Tibial nerve (tissue), 4 donors: Measurements from ENCODE around the gene MEF2A. TPM values are rescaled to one million over a fixed set of nuclear protein-coding genes. Genes with fewer than 3 reads are reported as not detected.

Source experiments
- DNase-seq, 2 donors: peaks; one replicate each; pipeline ENCODE4 v3.0.0-alpha.2; 2019; ENCODE audit warnings: low spot score in 2 of 2
- H3K27ac ChIP-seq, 4 donors: fragments of 200-600 bp; sonication (generic) in 3 of 4; one replicate each; pipeline ENCODE4 v1.5.1; 2017 to 2019; ENCODE audit warnings: mild to moderate bottlenecking in 1 of 4
- H3K27me3 ChIP-seq, 2 donors: fragments of 200-600 bp; sonication (generic) in 1 of 2; one replicate each; pipeline versions ENCODE4 v1.5.1 to v1.6.0; 2017 to 2019
- H3K36me3 ChIP-seq, 3 donors: fragments of 200-600 bp; sonication (generic); one replicate each; pipeline ENCODE4 v1.5.1; 2018 to 2019
- H3K4me1 ChIP-seq, 4 donors: fragments of 200-600 bp; sonication (generic) in 3 of 4; one replicate each; pipeline ENCODE4 v1.5.1; 2017 to 2019
- H3K4me3 ChIP-seq, 4 donors: fragments of 200-600 bp; sonication (generic) in 3 of 4; one replicate each; pipeline ENCODE4 v1.5.1; 2017 to 2019; ENCODE audit warnings: mild to moderate bottlenecking in 1 of 4, moderate library complexity in 1 of 4
- H3K9me3 ChIP-seq, 4 donors: fragments of 200-600 bp; sonication (generic) in 3 of 4; one replicate each; pipeline ENCODE4 v1.5.1; 2017 to 2019
- EP300 ChIP-seq, 2 donors: sonication (generic); formaldehyde crosslinking; IDR thresholded peaks; one replicate each; pipeline ENCODE4 v1.6.1; 2017; ENCODE audit warnings: antibody characterized with exemption in 2 of 2, mild to moderate bottlenecking in 1 of 2
- POLR2A ChIP-seq, 2 donors: fragments of 450-650 bp; IDR thresholded peaks; one replicate each; pipeline ENCODE4 v1.6.1; 2017; ENCODE audit warnings: antibody characterized with exemption in 2 of 2, mild to moderate bottlenecking in 2 of 2, moderate library complexity in 2 of 2
- WGBS, 2 donors: methylation state at CpG; one replicate each; pipeline ENCODE4 v1.1.5; 2018; 5-methylcytosine and 5-hydroxymethylcytosine counted together
- total RNA-seq, 4 donors: library from RNA; depleted of rRNA; stranded (reverse); fragments of >200 nt; gene quantifications; one replicate each; pipeline ENCODE4 v1.1.0, GENCODE V29; 2016
- TF ChIP-seq, protein P1 (sequence below), 5 experiments: fragments of 200-600 bp in 3 of 5; fragments of 450-650 bp in 2 of 5; sonication (generic) in 3 of 5; IDR thresholded peaks; one replicate each; pipeline ENCODE4 v1.5.1; 2016 to 2019; ENCODE audit warnings: antibody characterized with exemption in 5 of 5, mild to moderate bottlenecking in 3 of 5, moderate library complexity in 2 of 5

The MEF2A gene
- total RNA-seq, 4 donors from 2014 or later = 45.5 to 66.3 (median 55.8) TPM

DNA sequence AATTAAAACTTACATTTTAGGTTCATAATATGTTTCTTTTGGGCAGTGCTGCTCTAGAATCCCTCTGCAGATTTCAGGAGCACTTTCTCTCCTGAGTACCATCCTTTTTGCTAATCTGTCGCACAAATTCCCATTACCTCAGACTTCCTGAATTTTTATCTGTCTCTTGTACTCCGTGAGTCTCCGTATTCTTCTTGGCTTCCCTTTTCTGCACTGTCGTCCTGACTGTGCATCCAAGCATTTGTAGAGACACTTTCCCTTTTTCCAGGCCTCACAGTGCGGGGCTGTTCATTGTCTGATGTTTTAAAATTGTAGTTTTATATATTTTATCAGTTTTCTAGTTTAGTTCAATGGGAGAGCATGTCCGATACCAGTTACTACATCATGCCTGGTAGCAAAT lies 27.3 kb downstream of the MEF2A start:
- DNase-seq = no peak
- H3K4me1 ChIP-seq = peaks cover 0 to 29% (median 0%) of the 10 kb centered on the region in 4 donors
- 80 to 85% methylated on average over 6 of the region's 6 CpGs for WGBS, 2 donors
- peaks cover 0 to 5% (median 0%) of the 10 kb centered on the region in 4 donors for H3K9me3 ChIP-seq
- no peaks in the 10 kb centered on the region for H3K27me3 ChIP-seq
- H3K4me3 ChIP-seq = no peak overlapping the region
- H3K36me3 ChIP-seq = peaks cover 0 to 4% (median 0%) of the 10 kb centered on the region in 3 donors
- no peak overlapping the region for H3K27ac ChIP-seq
- TF ChIP-seq POLR2A (IDR thresholded peaks at IDR 0.05) (no peak), EP300 (IDR thresholded peaks at IDR 0.05) (no peak)
- TF ChIP-seq, protein P1, sequence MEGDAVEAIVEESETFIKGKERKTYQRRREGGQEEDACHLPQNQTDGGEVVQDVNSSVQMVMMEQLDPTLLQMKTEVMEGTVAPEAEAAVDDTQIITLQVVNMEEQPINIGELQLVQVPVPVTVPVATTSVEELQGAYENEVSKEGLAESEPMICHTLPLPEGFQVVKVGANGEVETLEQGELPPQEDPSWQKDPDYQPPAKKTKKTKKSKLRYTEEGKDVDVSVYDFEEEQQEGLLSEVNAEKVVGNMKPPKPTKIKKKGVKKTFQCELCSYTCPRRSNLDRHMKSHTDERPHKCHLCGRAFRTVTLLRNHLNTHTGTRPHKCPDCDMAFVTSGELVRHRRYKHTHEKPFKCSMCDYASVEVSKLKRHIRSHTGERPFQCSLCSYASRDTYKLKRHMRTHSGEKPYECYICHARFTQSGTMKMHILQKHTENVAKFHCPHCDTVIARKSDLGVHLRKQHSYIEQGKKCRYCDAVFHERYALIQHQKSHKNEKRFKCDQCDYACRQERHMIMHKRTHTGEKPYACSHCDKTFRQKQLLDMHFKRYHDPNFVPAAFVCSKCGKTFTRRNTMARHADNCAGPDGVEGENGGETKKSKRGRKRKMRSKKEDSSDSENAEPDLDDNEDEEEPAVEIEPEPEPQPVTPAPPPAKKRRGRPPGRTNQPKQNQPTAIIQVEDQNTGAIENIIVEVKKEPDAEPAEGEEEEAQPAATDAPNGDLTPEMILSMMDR (IDR thresholded peaks at IDR 0.05) = no peak

DNA sequence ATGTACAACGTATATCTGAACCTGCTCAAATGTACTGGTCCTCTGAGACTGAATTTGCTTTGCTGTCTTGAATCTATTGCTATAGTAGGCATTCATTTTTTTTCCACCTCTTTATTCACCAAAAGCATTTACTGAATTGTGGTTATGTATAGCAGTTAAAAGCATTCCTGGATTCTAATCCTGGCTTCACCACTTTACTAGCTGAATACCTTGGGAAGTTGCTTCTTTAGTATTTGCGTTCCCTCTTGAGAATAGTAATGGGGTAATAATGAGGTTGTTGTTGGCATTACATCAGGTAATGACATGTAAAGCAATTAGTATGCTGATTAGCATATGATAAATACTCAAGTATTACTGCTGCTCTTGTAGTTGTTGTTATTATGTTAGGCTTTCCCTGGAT lies 29.1 kb downstream of the MEF2A start:
- DNase-seq = no peak
- Histone ChIP-seq H3K4me3 (no peak overlapping the region), H3K4me1 (peaks cover 0 to 29% (median 0%) of the 10 kb centered on the region in 4 donors), H3K27ac (no peak overlapping the region), H3K36me3 (peaks cover 0 to 5% (median 0%) of the 10 kb centered on the region in 3 donors), H3K9me3 (no peaks in the 10 kb centered on the region), H3K27me3 (no peaks in the 10 kb centered on the region)
- 91 to 95% methylated on average over 2 of the region's 2 CpGs for WGBS, 2 donors
- TF ChIP-seq, protein P1 (IDR thresholded peaks at IDR 0.05) = no peak
- TF ChIP-seq POLR2A (IDR thresholded peaks at IDR 0.05) = no peak

DNA sequence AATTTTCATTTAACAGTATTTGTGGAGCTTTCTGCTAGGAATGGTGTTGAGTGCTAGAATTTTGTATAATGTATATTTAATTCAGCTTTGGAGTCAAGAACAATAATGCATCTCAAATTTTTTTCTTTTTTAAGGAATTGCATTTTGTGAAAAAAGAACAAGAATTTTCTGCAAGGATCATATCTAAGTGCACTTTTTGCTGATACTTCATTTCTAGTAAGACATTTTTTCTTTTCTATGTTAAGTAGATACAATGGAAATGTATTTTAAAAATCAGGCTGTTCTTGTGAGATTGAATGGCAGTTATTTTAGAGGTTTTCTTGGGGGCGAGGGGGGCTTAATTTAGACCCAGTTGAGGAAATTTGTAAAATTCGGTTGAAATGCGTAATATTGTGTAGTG lies 32.5 kb downstream of the MEF2A start:
- WGBS, 2 donors = 96 to 99% methylated on average over 3 of the region's 3 CpGs
- no peak for DNase-seq
- no peaks in the 10 kb centered on the region for H3K27me3 ChIP-seq
- H3K36me3 ChIP-seq = peaks cover 0 to 13% (median 0%) of the 10 kb centered on the region in 3 donors
- TF ChIP-seq EP300 (IDR thresholded peaks at IDR 0.05) (no peak), POLR2A (IDR thresholded peaks at IDR 0.05) (no peak)
- TF ChIP-seq, protein P1 (IDR thresholded peaks at IDR 0.05) = no peak
- H3K9me3 ChIP-seq = peaks cover 0 to 4% (median 0%) of the 10 kb centered on the region in 4 donors
- H3K27ac ChIP-seq = no peak overlapping the region
- H3K4me3 ChIP-seq = no peak overlapping the region
- peaks cover 0 to 31% (median 0%) of the 10 kb centered on the region in 4 donors for H3K4me1 ChIP-seq

DNA sequence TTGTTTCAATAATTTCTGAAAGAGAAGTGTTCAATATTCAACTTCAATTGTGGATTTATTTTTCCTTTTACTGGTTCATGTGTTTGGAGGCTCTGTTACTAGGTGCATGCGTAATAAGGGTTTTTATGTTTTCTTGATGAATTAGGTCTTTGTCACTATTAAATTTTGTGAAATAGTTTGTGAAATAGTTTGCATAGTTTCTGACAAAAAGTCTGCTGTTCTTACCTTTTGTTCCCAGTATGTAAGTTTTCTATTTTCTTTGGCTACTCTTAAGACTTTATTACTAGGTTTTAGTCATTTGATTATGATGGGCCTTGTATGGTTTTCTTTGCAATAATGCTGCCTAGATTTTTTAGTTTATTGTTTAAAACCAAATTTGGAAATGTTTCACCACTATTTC lies 38.0 kb downstream of the MEF2A start:
- no peak for DNase-seq
- 36 to 38% methylated on average over 1 of the region's 1 CpG for WGBS, 2 donors
- peaks cover 0 to 13% (median 0%) of the 10 kb centered on the region in 3 donors for H3K36me3 ChIP-seq
- TF ChIP-seq EP300 (IDR thresholded peaks at IDR 0.05) (no peak), POLR2A (IDR thresholded peaks at IDR 0.05) (no peak)
- H3K9me3 ChIP-seq = peaks cover 0 to 4% (median 0%) of the 10 kb centered on the region in 4 donors
- peak overlapping the region in 1 of 4 donors; percentile 73 for H3K27ac ChIP-seq
- no peaks in the 10 kb centered on the region for H3K27me3 ChIP-seq
- H3K4me3 ChIP-seq = no peak overlapping the region
- peaks cover 0 to 41% (median 7%) of the 10 kb centered on the region in 4 donors for H3K4me1 ChIP-seq

DNA sequence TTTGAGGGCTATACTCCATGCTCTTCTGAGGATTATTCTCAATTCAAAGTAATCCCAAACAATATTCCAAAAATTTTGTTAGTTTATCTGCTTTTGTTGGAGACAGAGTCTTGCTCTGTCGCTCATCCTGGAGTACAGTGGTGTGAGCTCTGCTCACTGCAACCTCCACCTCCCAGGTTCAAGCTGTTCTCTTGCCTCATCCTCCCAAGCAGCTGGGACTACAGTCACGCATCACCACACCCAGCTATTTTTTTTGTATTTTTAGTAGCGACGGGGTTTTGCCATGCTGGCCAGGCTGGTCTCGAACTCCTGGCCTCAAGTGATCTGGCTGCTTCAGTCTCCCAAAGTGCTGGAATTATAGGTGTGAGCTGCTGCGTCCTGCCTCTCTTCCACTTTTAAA lies 39.1 kb downstream of the MEF2A start:
- Histone ChIP-seq H3K27ac (peak overlapping the region in 1 of 4 donors; percentile 73), H3K9me3 (peaks cover 0 to 4% (median 0%) of the 10 kb centered on the region in 4 donors), H3K4me3 (no peak overlapping the region), H3K36me3 (peaks cover 0 to 8% (median 0%) of the 10 kb centered on the region in 3 donors), H3K27me3 (no peaks in the 10 kb centered on the region), H3K4me1 (peaks cover 0 to 44% (median 7%) of the 10 kb centered on the region in 4 donors)
- DNase-seq = no peak
- 83 to 90% methylated on average over 6 of the region's 6 CpGs for WGBS, 2 donors
- TF ChIP-seq EP300 (IDR thresholded peaks at IDR 0.05) (no peak), POLR2A (IDR thresholded peaks at IDR 0.05) (no peak)
- TF ChIP-seq, protein P1 (IDR thresholded peaks at IDR 0.05) = no peak
